GM06990 (cell line): ENCODE results near the gene CES3.
"Not testable (repeated sequence)": the region's sequence is repeated elsewhere in the genome, so short reads cannot be mapped to it uniquely, and the experiment has no call there.

Experiments used
- DNase-seq: peaks from one replicate; pipeline ENCODE4 v3.0.0-alpha.2; 2011; ENCODE audit not compliant: insufficient read length; ENCODE audit errors: extremely low read depth
- H3K27me3 ChIP-seq: replicated peaks from 2 replicates; pipeline ENCODE4 v1.6.0; 2011; ENCODE audit warnings: low read length; ENCODE audit not compliant: control insufficient read depth, insufficient read depth
- H3K36me3 ChIP-seq: 2 replicates; pipeline ENCODE4 v1.5.1; 2011; ENCODE audit warnings: low read length; ENCODE audit not compliant: control insufficient read depth, insufficient read depth
- H3K4me3 ChIP-seq: replicated peaks from 2 replicates; pipeline ENCODE4 v1.5.1; 2011; ENCODE audit warnings: low read depth, mild to moderate bottlenecking, control low read depth, low read length
- TF ChIP-seq, protein P1 (sequence below): IDR thresholded peaks from 2 replicates; pipeline ENCODE4 v1.5.1; 2011; ENCODE audit warnings: low read length, control low read depth, mild to moderate bottlenecking, inconsistent platforms; ENCODE audit not compliant: insufficient read depth, poor library complexity, severe bottlenecking

CES3 gene

GRCh38 chr16:66986559-66986958 lies 25.5 kb downstream of the CES3 start:
- Histone ChIP-seq H3K27me3 (no peaks in the 10 kb centered on the region), H3K36me3 (no peaks in the 10 kb centered on the region), H3K4me3 (no peak overlapping the region)
- DNase-seq = no peak
- TF ChIP-seq, protein P1, sequence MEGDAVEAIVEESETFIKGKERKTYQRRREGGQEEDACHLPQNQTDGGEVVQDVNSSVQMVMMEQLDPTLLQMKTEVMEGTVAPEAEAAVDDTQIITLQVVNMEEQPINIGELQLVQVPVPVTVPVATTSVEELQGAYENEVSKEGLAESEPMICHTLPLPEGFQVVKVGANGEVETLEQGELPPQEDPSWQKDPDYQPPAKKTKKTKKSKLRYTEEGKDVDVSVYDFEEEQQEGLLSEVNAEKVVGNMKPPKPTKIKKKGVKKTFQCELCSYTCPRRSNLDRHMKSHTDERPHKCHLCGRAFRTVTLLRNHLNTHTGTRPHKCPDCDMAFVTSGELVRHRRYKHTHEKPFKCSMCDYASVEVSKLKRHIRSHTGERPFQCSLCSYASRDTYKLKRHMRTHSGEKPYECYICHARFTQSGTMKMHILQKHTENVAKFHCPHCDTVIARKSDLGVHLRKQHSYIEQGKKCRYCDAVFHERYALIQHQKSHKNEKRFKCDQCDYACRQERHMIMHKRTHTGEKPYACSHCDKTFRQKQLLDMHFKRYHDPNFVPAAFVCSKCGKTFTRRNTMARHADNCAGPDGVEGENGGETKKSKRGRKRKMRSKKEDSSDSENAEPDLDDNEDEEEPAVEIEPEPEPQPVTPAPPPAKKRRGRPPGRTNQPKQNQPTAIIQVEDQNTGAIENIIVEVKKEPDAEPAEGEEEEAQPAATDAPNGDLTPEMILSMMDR = no peak

GRCh38 chr16:66988197-66988788 lies 27.2 kb downstream of the CES3 start, which contains the start of gene CES4A:
Gene CES4A, plus strand, starts transcription at chr16:66988589. Its CDS starts 184 bp downstream, at chr16:66988773.
- no peak for DNase-seq
- H3K4me3 ChIP-seq = no peak within 1 kb of the TSS
- TF ChIP-seq, protein P1 = no peak
- H3K36me3 ChIP-seq = no peaks in the 10 kb centered on the region
- H3K27me3 ChIP-seq = no peaks in the 10 kb centered on the region

DNA sequence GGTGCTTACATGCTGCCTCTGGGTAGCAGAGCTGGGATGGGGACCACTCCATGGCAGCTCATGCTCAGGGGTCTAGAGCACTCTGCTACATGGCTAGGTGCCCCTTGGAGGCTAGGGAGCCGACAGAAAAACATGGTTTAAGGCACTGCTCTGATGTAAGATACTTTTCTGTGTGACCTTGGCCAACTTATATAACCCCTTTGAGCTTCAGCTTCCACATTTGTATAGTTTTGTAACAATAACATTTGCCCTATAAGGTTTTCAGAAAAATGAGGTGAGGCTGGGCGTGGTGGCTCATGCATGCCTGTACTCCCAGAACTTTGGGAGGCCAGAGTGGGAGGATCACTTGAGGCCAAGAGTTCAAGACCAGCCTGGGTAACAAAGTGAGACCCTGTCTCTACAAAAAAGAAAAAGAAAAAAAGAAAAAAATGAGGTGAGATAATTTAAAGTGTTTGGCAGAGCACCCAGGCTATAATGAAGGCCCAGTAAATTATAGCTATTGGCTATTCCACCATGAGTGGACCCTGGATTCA lies 30.5 kb downstream of the CES3 start:
- Histone ChIP-seq H3K4me3 (no peak overlapping the region), H3K27me3 (no peaks in the 10 kb centered on the region), H3K36me3 (no peaks in the 10 kb centered on the region)
- no peak for DNase-seq
- TF ChIP-seq, protein P1 = no peak

DNA sequence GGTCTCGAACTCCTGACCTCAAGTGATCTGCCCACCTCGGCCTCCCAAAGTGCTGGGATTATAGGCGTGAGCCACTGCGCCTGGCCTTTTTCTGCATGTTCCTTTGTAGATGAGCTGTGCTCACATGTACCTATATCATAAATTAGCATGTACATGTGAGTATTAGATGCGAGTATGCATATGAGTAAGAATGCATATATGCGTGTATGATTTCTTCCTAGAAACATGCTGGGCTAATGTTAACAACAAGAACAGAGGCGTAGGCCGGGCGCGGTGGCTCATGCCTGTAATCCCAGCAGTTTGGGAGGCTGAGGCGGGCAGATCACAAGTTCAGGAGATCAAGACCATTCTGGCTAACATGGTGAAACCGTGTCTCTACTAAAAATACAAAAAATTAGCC lies 32.5 kb downstream of the CES3 start:
- H3K27me3 ChIP-seq, H3K4me3 ChIP-seq, DNase-seq, H3K36me3 ChIP-seq: not testable (repeated sequence)

GRCh38 chr16:66996324-66996982 lies 35.4 kb downstream of the CES3 start:
- H3K27me3 ChIP-seq = no peaks in the 10 kb centered on the region

DNA sequence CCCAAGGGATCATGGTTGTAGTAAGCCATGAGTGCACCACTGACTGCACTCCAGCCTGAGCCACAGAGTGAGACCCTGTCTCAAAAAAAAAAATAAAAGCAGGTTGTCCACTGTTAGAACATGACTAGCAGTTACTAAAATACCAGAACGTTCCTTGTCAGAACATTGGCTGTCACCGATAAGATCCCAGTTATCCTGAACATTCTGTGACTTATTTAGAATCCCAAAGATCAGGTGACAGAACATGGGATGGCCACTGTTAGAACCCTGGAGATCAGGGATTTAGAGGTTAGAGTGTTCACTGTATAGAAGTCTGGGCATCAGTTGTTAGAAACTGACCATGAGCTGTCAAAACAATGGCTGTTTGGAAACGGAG lies 35.9 kb downstream of the CES3 start:
- no peak for DNase-seq
- TF ChIP-seq, protein P1 = no peak
- no peak overlapping the region for H3K4me3 ChIP-seq
- no peaks in the 10 kb centered on the region for H3K27me3 ChIP-seq
- H3K36me3 ChIP-seq = no peaks in the 10 kb centered on the region

More at GRCh38 chr16:66996324-66996982, 35.4 kb downstream of the CES3 start:
- TF ChIP-seq, protein P1 = no peak
- Histone ChIP-seq H3K4me3 (no peak overlapping the region), H3K36me3 (no peaks in the 10 kb centered on the region)
- no peak for DNase-seq
